ENCODE results near the gene SLC6A17.

SLC6A17 gene

GRCh38 chr1:110135246-110135645, 15.0 kb upstream of the SLC6A17 start:
- no peak overlapping the region for H3K27ac ChIP-seq (ENCODE audit: low read length)
- no peak overlapping the region for H3K4me3 ChIP-seq (ENCODE audit: low read length in 2 of 2)
- no peak overlapping the region for H3K9ac ChIP-seq (ENCODE audit: low read length in 2 of 2)
- peaks cover 6% of the 10 kb centered on the region for H3K4me1 ChIP-seq (ENCODE audit: control insufficient read depth, insufficient read depth, low read length)
- H3K36me3 ChIP-seq (ENCODE audit: control insufficient read depth in 2 of 2, insufficient read depth in 2 of 2, low read length in 2 of 2): no peaks in the 10 kb centered on the region
- H3K27me3 ChIP-seq (ENCODE audit: control insufficient read depth in 1 of 2, insufficient read depth in 2 of 2, low read length in 2 of 2): peaks cover 10 to 12% of the 10 kb centered on the region in 2 donors
- H3K9me3 ChIP-seq (ENCODE audit: control insufficient read depth in 2 of 2, low read length in 2 of 2): no peaks in the 10 kb centered on the region

DNA sequence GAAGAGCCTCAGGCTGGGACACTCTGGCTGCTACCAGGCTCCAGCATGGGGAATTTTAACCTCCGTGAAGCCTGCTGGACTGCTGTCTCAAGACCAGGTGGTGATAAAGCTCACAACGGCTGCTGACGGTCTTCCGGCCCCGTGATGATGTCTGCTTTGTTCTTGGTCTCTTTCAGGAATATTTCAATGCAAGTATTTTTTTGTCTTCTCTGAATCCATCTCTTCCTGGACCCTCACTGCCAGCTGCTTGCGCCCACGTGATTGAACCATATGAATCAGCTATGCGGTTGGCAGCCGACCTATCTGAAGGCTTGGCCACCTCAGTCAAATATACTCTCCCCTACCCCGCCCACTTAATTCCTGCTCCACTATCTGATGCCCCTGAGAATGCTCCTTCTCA, 14.6 kb upstream of the SLC6A17 start:
- Histone ChIP-seq H3K9ac (ENCODE audit: low read length in 2 of 2) (no peak overlapping the region), H3K27me3 (ENCODE audit: control insufficient read depth in 1 of 2, insufficient read depth in 2 of 2, low read length in 2 of 2) (peaks cover 6 to 12% of the 10 kb centered on the region in 2 donors), H3K27ac (ENCODE audit: low read length) (no peak overlapping the region), H3K36me3 (ENCODE audit: control insufficient read depth in 2 of 2, insufficient read depth in 2 of 2, low read length in 2 of 2) (no peaks in the 10 kb centered on the region), H3K9me3 (ENCODE audit: control insufficient read depth in 2 of 2, low read length in 2 of 2) (no peaks in the 10 kb centered on the region), H3K4me1 (ENCODE audit: control insufficient read depth, insufficient read depth, low read length) (peaks cover 4% of the 10 kb centered on the region), H3K4me3 (ENCODE audit: low read length in 2 of 2) (no peak overlapping the region)

GRCh38 chr1:110136911-110137310, 13.4 kb upstream of the SLC6A17 start:
- H3K9me3 ChIP-seq (ENCODE audit: control insufficient read depth in 2 of 2, low read length in 2 of 2): no peaks in the 10 kb centered on the region
- no peaks in the 10 kb centered on the region for H3K36me3 ChIP-seq (ENCODE audit: control insufficient read depth in 2 of 2, insufficient read depth in 2 of 2, low read length in 2 of 2)
- H3K4me1 ChIP-seq (ENCODE audit: control insufficient read depth, insufficient read depth, low read length): peaks cover 4% of the 10 kb centered on the region
- H3K27me3 ChIP-seq (ENCODE audit: control insufficient read depth in 1 of 2, insufficient read depth in 2 of 2, low read length in 2 of 2): peaks cover 8 to 9% of the 10 kb centered on the region in 2 donors
- no peak overlapping the region for H3K27ac ChIP-seq (ENCODE audit: low read length)
- no peak overlapping the region for H3K4me3 ChIP-seq (ENCODE audit: low read length in 2 of 2)
- no peak overlapping the region for H3K9ac ChIP-seq (ENCODE audit: low read length in 2 of 2)

- Histone ChIP-seq H3K9ac (ENCODE audit: low read length in 2 of 2) (no peak overlapping the region), H3K36me3 (ENCODE audit: control insufficient read depth in 2 of 2, insufficient read depth in 2 of 2, low read length in 2 of 2) (no peaks in the 10 kb centered on the region), H3K27ac (ENCODE audit: low read length) (no peak overlapping the region), H3K9me3 (ENCODE audit: control insufficient read depth in 2 of 2, low read length in 2 of 2) (no peaks in the 10 kb centered on the region), H3K27me3 (ENCODE audit: control insufficient read depth in 1 of 2, insufficient read depth in 2 of 2, low read length in 2 of 2) (peaks cover 12 to 17% of the 10 kb centered on the region in 2 donors), H3K4me1 (ENCODE audit: control insufficient read depth, insufficient read depth, low read length) (peaks cover 4% of the 10 kb centered on the region), H3K4me3 (ENCODE audit: low read length in 2 of 2) (no peak overlapping the region)
Observed at GRCh38 chr1:110138956-110139355, 11.3 kb upstream of the SLC6A17 start.

DNA sequence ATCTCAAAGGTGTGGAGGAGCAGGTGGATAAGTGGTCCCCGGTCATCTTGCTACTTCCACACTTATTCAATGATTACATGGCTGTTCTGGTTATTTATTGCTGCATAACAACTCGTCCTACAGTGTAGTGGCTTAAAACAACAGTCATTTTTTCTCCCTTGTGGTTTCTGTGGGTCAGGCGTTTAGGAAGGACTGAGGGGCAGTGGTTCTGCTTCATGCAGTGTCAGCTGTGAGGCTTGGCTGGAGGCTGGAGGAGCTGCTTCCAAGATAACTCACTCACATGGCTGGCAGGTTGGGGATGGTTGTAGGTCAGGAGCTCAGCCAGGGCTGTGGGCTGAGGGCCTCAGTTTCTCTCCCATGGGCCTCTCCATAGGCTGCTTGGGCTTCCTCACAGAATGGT, 5.9 kb upstream of the SLC6A17 start:
- Histone ChIP-seq H3K4me3 (ENCODE audit: low read length in 2 of 2) (no peak overlapping the region), H3K4me1 (ENCODE audit: control insufficient read depth, insufficient read depth, low read length) (no peaks in the 10 kb centered on the region), H3K9ac (ENCODE audit: low read length in 2 of 2) (no peak overlapping the region), H3K27ac (ENCODE audit: low read length) (no peak overlapping the region), H3K36me3 (ENCODE audit: control insufficient read depth in 2 of 2, insufficient read depth in 2 of 2, low read length in 2 of 2) (no peaks in the 10 kb centered on the region), H3K27me3 (ENCODE audit: control insufficient read depth in 1 of 2, insufficient read depth in 2 of 2, low read length in 2 of 2) (peaks cover 35 to 42% of the 10 kb centered on the region in 2 donors), H3K9me3 (ENCODE audit: control insufficient read depth in 2 of 2, low read length in 2 of 2) (no peaks in the 10 kb centered on the region)

DNA sequence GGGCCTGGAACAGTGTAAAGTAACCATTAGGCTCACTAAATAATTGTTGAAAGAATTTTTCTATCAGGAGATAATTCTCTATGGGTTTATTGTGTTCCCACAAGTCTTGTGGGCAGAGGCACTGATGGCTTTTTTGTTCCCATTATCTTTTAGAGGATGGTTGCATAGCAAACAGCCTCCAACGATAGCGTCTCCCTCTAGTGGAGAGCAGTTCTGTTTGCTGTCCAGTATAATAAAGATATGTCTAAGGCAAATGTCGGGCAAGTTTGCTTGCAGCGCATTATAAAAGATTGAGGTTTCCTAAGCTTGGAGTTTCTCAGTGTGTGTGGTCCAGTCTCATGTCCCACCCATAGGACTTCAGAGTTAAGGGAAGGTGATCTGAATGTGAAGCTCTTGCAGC, 1.3 kb upstream of the SLC6A17 start:
- no peak overlapping the region for H3K9ac ChIP-seq (ENCODE audit: low read length in 2 of 2)
- H3K27ac ChIP-seq (ENCODE audit: low read length): no peak overlapping the region
- peaks cover 11% of the 10 kb centered on the region for H3K4me1 ChIP-seq (ENCODE audit: control insufficient read depth, insufficient read depth, low read length)
- H3K36me3 ChIP-seq (ENCODE audit: control insufficient read depth in 2 of 2, insufficient read depth in 2 of 2, low read length in 2 of 2): no peaks in the 10 kb centered on the region
- H3K27me3 ChIP-seq (ENCODE audit: control insufficient read depth in 1 of 2, insufficient read depth in 2 of 2, low read length in 2 of 2): peaks cover 53 to 65% of the 10 kb centered on the region in 2 donors
- no peak overlapping the region for H3K4me3 ChIP-seq (ENCODE audit: low read length in 2 of 2)
- no peaks in the 10 kb centered on the region for H3K9me3 ChIP-seq (ENCODE audit: control insufficient read depth in 2 of 2, low read length in 2 of 2)

DNA sequence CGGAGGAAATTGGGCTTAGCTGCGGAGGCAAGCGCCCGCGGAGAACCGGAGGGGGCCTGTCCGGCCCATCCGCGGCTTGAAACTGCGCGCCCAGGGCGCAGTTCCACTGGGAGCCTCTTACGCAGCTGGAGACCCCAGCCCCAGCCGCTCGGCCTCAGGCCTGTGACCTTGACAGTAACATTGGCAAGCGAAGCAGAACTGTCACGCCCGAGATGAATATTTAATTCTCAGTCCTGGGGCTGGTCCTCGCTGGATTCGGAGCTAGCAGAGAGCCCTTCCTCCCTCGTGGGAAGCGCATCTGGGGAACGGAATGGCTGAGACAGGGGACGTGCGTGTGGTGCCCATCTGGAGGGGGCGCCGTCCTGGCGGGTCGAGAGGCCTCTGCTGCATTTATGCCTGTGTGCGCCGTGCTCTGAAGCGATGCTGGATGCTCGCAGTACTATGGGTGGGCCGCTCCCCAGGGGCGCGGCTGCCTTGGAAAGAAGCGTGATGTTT, 928 bp downstream of the SLC6A17 start:
- Histone ChIP-seq H3K4me3 (ENCODE audit: low read length in 2 of 2) (no peak overlapping the region), H3K27me3 (ENCODE audit: control insufficient read depth in 1 of 2, insufficient read depth in 2 of 2, low read length in 2 of 2) (peaks cover 55 to 57% of the 10 kb centered on the region in 2 donors), H3K9ac (ENCODE audit: low read length in 2 of 2) (no peak overlapping the region), H3K27ac (ENCODE audit: low read length) (no peak overlapping the region), H3K9me3 (ENCODE audit: control insufficient read depth in 2 of 2, low read length in 2 of 2) (no peaks in the 10 kb centered on the region), H3K36me3 (ENCODE audit: control insufficient read depth in 2 of 2, insufficient read depth in 2 of 2, low read length in 2 of 2) (no peaks in the 10 kb centered on the region), H3K4me1 (ENCODE audit: control insufficient read depth, insufficient read depth, low read length) (peaks cover 11% of the 10 kb centered on the region)

GRCh38 chr1:110152133-110152785, 2.0 kb downstream of the SLC6A17 start:
- H3K4me1 ChIP-seq (ENCODE audit: control insufficient read depth, insufficient read depth, low read length): peaks cover 11% of the 10 kb centered on the region
- no peaks in the 10 kb centered on the region for H3K36me3 ChIP-seq (ENCODE audit: control insufficient read depth in 2 of 2, insufficient read depth in 2 of 2, low read length in 2 of 2)
- H3K27ac ChIP-seq (ENCODE audit: low read length): no peak overlapping the region
- peaks cover 53 to 58% of the 10 kb centered on the region in 2 donors for H3K27me3 ChIP-seq (ENCODE audit: control insufficient read depth in 1 of 2, insufficient read depth in 2 of 2, low read length in 2 of 2)
- H3K4me3 ChIP-seq (ENCODE audit: low read length in 2 of 2): no peak overlapping the region
- no peak overlapping the region for H3K9ac ChIP-seq (ENCODE audit: low read length in 2 of 2)
- no peaks in the 10 kb centered on the region for H3K9me3 ChIP-seq (ENCODE audit: control insufficient read depth in 2 of 2, low read length in 2 of 2)

DNA sequence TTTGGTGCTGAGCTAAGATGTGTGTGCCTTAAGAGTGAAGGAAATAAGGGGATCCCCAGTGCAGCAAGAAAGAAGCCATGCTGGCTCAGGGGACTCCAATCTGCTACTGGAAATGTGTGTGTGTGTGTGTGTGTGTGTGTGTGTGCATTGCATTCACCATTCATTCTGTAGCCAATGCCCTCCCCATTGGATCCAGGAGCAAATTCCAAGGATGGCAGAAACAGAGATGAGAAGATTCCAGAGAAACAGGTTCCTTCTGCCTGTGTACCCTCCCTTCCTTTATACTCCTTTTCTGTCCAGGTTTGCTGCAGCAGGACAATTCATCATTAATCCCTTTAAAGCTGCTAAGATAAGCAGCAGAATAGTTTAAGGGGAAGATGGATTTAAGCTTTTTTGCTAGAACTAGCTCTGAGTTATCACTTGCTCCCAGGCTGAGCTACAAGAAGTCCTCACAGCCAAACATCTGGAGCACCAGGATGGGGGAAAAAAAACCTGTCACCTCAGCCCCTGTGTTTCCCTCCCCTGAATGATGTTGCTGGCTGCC, 3.2 kb downstream of the SLC6A17 start:
- Histone ChIP-seq H3K9me3 (ENCODE audit: control insufficient read depth in 2 of 2, low read length in 2 of 2) (no peaks in the 10 kb centered on the region), H3K36me3 (ENCODE audit: control insufficient read depth in 2 of 2, insufficient read depth in 2 of 2, low read length in 2 of 2) (no peaks in the 10 kb centered on the region), H3K27ac (ENCODE audit: low read length) (no peak overlapping the region), H3K27me3 (ENCODE audit: control insufficient read depth in 1 of 2, insufficient read depth in 2 of 2, low read length in 2 of 2) (peaks cover 51 to 57% of the 10 kb centered on the region in 2 donors), H3K4me1 (ENCODE audit: control insufficient read depth, insufficient read depth, low read length) (peaks cover 11% of the 10 kb centered on the region), H3K4me3 (ENCODE audit: low read length in 2 of 2) (no peak overlapping the region), H3K9ac (ENCODE audit: low read length in 2 of 2) (no peak overlapping the region)

DNA sequence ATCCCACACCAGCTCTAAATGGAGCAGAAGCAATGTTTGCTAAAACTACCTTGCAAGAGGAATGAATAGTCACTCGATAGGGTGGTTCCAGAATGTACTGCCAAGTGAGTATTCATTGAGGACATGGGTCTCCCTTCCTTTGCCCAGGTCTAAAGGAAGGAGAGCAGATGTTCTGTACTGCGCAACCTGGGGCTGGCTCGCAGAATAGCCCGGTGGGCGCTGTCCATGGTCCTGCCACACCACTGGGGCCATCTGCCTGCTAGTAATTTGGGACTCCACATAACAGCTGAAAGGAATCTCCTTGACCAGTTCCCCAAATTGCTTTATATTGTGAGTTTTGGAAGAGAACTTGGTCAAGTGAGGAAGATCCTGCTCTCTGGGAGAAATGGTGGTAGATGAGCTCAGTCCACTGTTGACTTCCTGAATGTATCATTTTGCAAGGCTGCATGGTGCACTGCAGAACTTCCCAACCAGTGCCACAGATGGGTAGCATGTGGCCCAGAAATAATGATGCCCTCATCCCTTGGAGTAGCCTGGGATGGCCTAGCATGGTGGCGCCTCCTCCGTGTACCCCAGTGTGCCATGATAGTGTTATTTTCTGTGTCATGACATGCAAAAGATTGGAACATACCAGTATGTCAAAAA, 5.7 kb downstream of the SLC6A17 start:
- Histone ChIP-seq H3K27me3 (ENCODE audit: control insufficient read depth in 1 of 2, insufficient read depth in 2 of 2, low read length in 2 of 2) (peaks cover 33 to 37% of the 10 kb centered on the region in 2 donors), H3K9me3 (ENCODE audit: control insufficient read depth in 2 of 2, low read length in 2 of 2) (no peaks in the 10 kb centered on the region), H3K9ac (ENCODE audit: low read length in 2 of 2) (no peak overlapping the region), H3K36me3 (ENCODE audit: control insufficient read depth in 2 of 2, insufficient read depth in 2 of 2, low read length in 2 of 2) (no peaks in the 10 kb centered on the region), H3K4me3 (ENCODE audit: low read length in 2 of 2) (no peak overlapping the region), H3K27ac (ENCODE audit: low read length) (no peak overlapping the region), H3K4me1 (ENCODE audit: control insufficient read depth, insufficient read depth, low read length) (peaks cover 2% of the 10 kb centered on the region)

- Histone ChIP-seq H3K36me3 (ENCODE audit: control insufficient read depth in 2 of 2, insufficient read depth in 2 of 2, low read length in 2 of 2) (no peaks in the 10 kb centered on the region), H3K4me1 (ENCODE audit: control insufficient read depth, insufficient read depth, low read length) (no peaks in the 10 kb centered on the region), H3K9me3 (ENCODE audit: control insufficient read depth in 2 of 2, low read length in 2 of 2) (peaks cover 0 to 4% of the 10 kb centered on the region in 2 donors), H3K27ac (ENCODE audit: low read length) (no peak overlapping the region), H3K27me3 (ENCODE audit: control insufficient read depth in 1 of 2, insufficient read depth in 2 of 2, low read length in 2 of 2) (peaks cover 13 to 19% of the 10 kb centered on the region in 2 donors), H3K4me3 (ENCODE audit: low read length in 2 of 2) (no peak overlapping the region), H3K9ac (ENCODE audit: low read length in 2 of 2) (no peak overlapping the region)
Observed at GRCh38 chr1:110158261-110158660, 8.0 kb downstream of the SLC6A17 start.
